DMS153 treated with DMSO at 0.1 percent for 48 hours (cell line): ENCODE measurements around the gene STT3B.
"Not testable (repeated sequence)": the region's sequence is repeated elsewhere in the genome, so short reads cannot be mapped to it uniquely, and the experiment has no call there.

Source experiments
- DNase-seq: peaks from one replicate; lab custom pipeline; 2025; ENCODE audit not compliant: unreplicated experiment; lab: John Stamatoyannopoulos, UW

The STT3B gene

GRCh38 chr3:31532587-31533168, at the start of gene STT3B:
Gene STT3B, plus strand, starts transcription at chr3:31532925. Its CDS starts 74 bp downstream, at chr3:31532999.
- DNase-seq = no peak

- no peak for DNase-seq
Observed at GRCh38 chr3:31483776-31484175, 48.9 kb upstream of the STT3B start.

GRCh38 chr3:31485196-31485595, 47.5 kb upstream of the STT3B start:
- DNase-seq = no peak

- no peak for DNase-seq
Observed at GRCh38 chr3:31486865-31487533, 45.7 kb upstream of the STT3B start.

- DNase-seq = no peak
Observed at GRCh38 chr3:31488475-31489017, 44.2 kb upstream of the STT3B start.

GRCh38 chr3:31490502-31490901, 42.2 kb upstream of the STT3B start:
- DNase-seq = no peak

GRCh38 chr3:31491660-31492059, 41.1 kb upstream of the STT3B start:
- no peak for DNase-seq

GRCh38 chr3:31493149-31493548, 39.6 kb upstream of the STT3B start:
- no peak for DNase-seq

- no peak for DNase-seq
Observed at GRCh38 chr3:31495971-31496665, 36.6 kb upstream of the STT3B start.

GRCh38 chr3:31498791-31499190, 33.9 kb upstream of the STT3B start:
- DNase-seq = no peak

GRCh38 chr3:31499281-31499680, 33.4 kb upstream of the STT3B start:
- DNase-seq = no peak

- DNase-seq = no peak
Observed at GRCh38 chr3:31502803-31503221, 29.9 kb upstream of the STT3B start.

- DNase-seq = no peak
Observed at GRCh38 chr3:31503456-31503855, 29.3 kb upstream of the STT3B start.

- no peak for DNase-seq
Observed at GRCh38 chr3:31504230-31504629, 28.5 kb upstream of the STT3B start.

- no peak for DNase-seq
Observed at GRCh38 chr3:31505371-31506048, 27.2 kb upstream of the STT3B start.

GRCh38 chr3:31506515-31506914, 26.2 kb upstream of the STT3B start:
- DNase-seq = not testable (repeated sequence)

- DNase-seq = no peak
Observed at GRCh38 chr3:31508452-31509146, 24.1 kb upstream of the STT3B start.

- no peak for DNase-seq
Observed at GRCh38 chr3:31509147-31509728, 23.5 kb upstream of the STT3B start.

GRCh38 chr3:31514570-31514969, 18.2 kb upstream of the STT3B start:
- no peak for DNase-seq

GRCh38 chr3:31515486-31516284, 17.0 kb upstream of the STT3B start:
- no peak for DNase-seq
